ENCODE results near the gene ZNF280B. TPM values are rescaled to one million over a fixed set of nuclear protein-coding genes. Genes with fewer than 3 reads are reported as not detected.

The ZNF280B gene
- total and polyA plus RNA-seq, 2 donors (not counting 3 experiments of a cell fraction or from before 2014, with no cell fraction given) = 1.5 to 3.1 TPM

- Histone ChIP-seq H2AFZ (ENCODE audit: low read depth, low read length) (no peak overlapping the region), H3K79me2 (ENCODE audit: control insufficient read depth, insufficient read depth, low read length) (no peaks in the 10 kb centered on the region), H3K4me3 (replicated peaks in 1 of 3; ENCODE audit: insufficient read depth in 1 of 3, low read depth in 1 of 3, low read length in 3 of 3) (no peak overlapping the region), H3K27me3 (ENCODE audit: control insufficient read depth in 2 of 2, insufficient read depth in 2 of 2, low read length in 2 of 2) (peaks cover 0 to 5% of the 10 kb centered on the region in 2 experiments), H4K20me1 (replicated peaks; ENCODE audit: control insufficient read depth, extremely low read depth, insufficient read depth, low read length) (no peaks in the 10 kb centered on the region), H3K4me1 (ENCODE audit: control insufficient read depth, extremely low read depth, insufficient read depth, low read length) (peaks cover 5% of the 10 kb centered on the region), H3K9ac (replicated peaks; ENCODE audit: extremely low read depth, insufficient read depth, low read length) (no peak overlapping the region), H3K36me3 (ENCODE audit: control insufficient read depth in 2 of 2, extremely low read depth in 1 of 2, insufficient read depth in 2 of 2, low read length in 2 of 2) (no peaks in the 10 kb centered on the region), H3K27ac (ENCODE audit: insufficient read depth, low read depth, low read length) (no peak overlapping the region), H3K9me1 (replicated peaks; ENCODE audit: control insufficient read depth, extremely low read depth, insufficient read depth, low read length) (no peaks in the 10 kb centered on the region), H3K9me3 (replicated peaks; ENCODE audit: control insufficient read depth, insufficient read depth, low read length) (no peaks in the 10 kb centered on the region), H3K4me2 (ENCODE audit: insufficient read depth, low read length) (no peak overlapping the region)
- DNase-seq (ENCODE audit: low read depth, low spot score) (no peak), FAIRE-seq (no peak)
- ChIA-PET CTCF (no interaction called here), POLR2A (no interaction called here)
- TF ChIP-seq GATA2 (IDR thresholded peaks at IDR 0.05; ENCODE audit: insufficient read depth, insufficient read length, low read depth, low read length) (no peak), POLR2A (IDR thresholded peaks at IDR 0.05; ENCODE audit: low read depth, low read length) (no peak), POLR2AphosphoS5 (IDR thresholded peaks at IDR 0.05; ENCODE audit: insufficient read depth, low read depth, low read length) (no peak), CTCF (IDR thresholded peaks at IDR 0.05; ENCODE audit: extremely low read depth in 1 of 2, insufficient read depth in 1 of 2, low read depth in 1 of 2, low read length in 2 of 2) (no peak), MAX (IDR thresholded peaks at IDR 0.05; ENCODE audit: insufficient read depth, insufficient read length) (no peak), JUN (IDR thresholded peaks at IDR 0.05; ENCODE audit: borderline replicate concordance, insufficient read depth, insufficient read length, low read depth) (no peak), FOS (IDR thresholded peaks at IDR 0.05; ENCODE audit: borderline replicate concordance, insufficient read depth, low read length) (no peak), MYC (IDR thresholded peaks at IDR 0.05; ENCODE audit: low read depth, low read length) (no peak), EZH2 (IDR thresholded peaks at IDR 0.05; ENCODE audit: borderline replicate concordance, low read depth, low read length, severe bottlenecking) (no peak)
- dilution Hi-C loops (cut with MboI; ENCODE audit: extremely low pct_ligation_motif_present, low sequenced_read_pairs) = no loop called here
- no TSS peak for BruUV-seq (replicated peaks)
- intact Hi-C loops (cut with micrococcal nuclease) = no loop called here
Observed at GRCh38 chr22:22523494-22523893, 15.0 kb upstream of the ZNF280B start.
